ENCODE data around the gene PREB. TPM values are rescaled to one million over a fixed set of nuclear protein-coding genes. Genes with fewer than 3 reads are reported as not detected.

The PREB gene
- total RNA-seq, 4 donors from 2014 or later = 45.5 to 77.9 (median 53.9) TPM

GRCh38 chr2:27152796-27153464, 18.5 kb upstream of the PREB start:
- Histone ChIP-seq H3K27ac (no peak overlapping the region), H3K4me1 (no peaks in the 10 kb centered on the region), H3K36me3 (no peaks in the 10 kb centered on the region), H3K4me3 (no peak overlapping the region), H3K27me3 (peaks cover 0 to 12% (median 0%) of the 10 kb centered on the region in 4 donors), H3K9me3 (no peaks in the 10 kb centered on the region)
- TF ChIP-seq CTCF (IDR thresholded peaks at IDR 0.05) (no peak), POLR2A (IDR thresholded peaks at IDR 0.05) (no peak)
- intact Hi-C loops (cut with DNase I) = no loop called here
- DNase-seq = no peak
- 17 to 48% methylated on average over 1 to 2 of the region's 2 CpGs for WGBS, 2 donors

- 85 to 94% methylated on average over 5 to 6 of the region's 8 CpGs for WGBS, 2 donors
- no peaks in the 10 kb centered on the region for H3K4me1 ChIP-seq
- peaks cover 0 to 12% (median 0%) of the 10 kb centered on the region in 4 donors for H3K27me3 ChIP-seq
- no peak overlapping the region for H3K27ac ChIP-seq
- no peaks in the 10 kb centered on the region for H3K9me3 ChIP-seq
- H3K36me3 ChIP-seq = no peaks in the 10 kb centered on the region
- TF ChIP-seq POLR2A (IDR thresholded peaks at IDR 0.05) = no peak
- TF ChIP-seq CTCF (IDR thresholded peaks at IDR 0.05) = no peak
- no peak overlapping the region for H3K4me3 ChIP-seq
- DNase-seq = no peak
- intact Hi-C loops (cut with DNase I) = no loop called here
Measured at GRCh38 chr2:27152102-27152795, 17.8 kb upstream of the PREB start.

- no peaks in the 10 kb centered on the region for H3K36me3 ChIP-seq
- no peak overlapping the region for H3K27ac ChIP-seq
- no peak for TF ChIP-seq POLR2A (IDR thresholded peaks at IDR 0.05)
- TF ChIP-seq CTCF (IDR thresholded peaks at IDR 0.05) = no peak
- peaks cover 0 to 12% (median 0%) of the 10 kb centered on the region in 4 donors for H3K27me3 ChIP-seq
- WGBS, 2 donors = 82 to 85% methylated on average over 8 of the region's 8 CpGs
- H3K4me1 ChIP-seq = no peaks in the 10 kb centered on the region
- DNase-seq = no peak
- H3K4me3 ChIP-seq = no peak overlapping the region
- intact Hi-C loops (cut with DNase I) = no loop called here
- H3K9me3 ChIP-seq = no peaks in the 10 kb centered on the region
Measured at GRCh38 chr2:27150639-27151230, 16.3 kb upstream of the PREB start.

DNA sequence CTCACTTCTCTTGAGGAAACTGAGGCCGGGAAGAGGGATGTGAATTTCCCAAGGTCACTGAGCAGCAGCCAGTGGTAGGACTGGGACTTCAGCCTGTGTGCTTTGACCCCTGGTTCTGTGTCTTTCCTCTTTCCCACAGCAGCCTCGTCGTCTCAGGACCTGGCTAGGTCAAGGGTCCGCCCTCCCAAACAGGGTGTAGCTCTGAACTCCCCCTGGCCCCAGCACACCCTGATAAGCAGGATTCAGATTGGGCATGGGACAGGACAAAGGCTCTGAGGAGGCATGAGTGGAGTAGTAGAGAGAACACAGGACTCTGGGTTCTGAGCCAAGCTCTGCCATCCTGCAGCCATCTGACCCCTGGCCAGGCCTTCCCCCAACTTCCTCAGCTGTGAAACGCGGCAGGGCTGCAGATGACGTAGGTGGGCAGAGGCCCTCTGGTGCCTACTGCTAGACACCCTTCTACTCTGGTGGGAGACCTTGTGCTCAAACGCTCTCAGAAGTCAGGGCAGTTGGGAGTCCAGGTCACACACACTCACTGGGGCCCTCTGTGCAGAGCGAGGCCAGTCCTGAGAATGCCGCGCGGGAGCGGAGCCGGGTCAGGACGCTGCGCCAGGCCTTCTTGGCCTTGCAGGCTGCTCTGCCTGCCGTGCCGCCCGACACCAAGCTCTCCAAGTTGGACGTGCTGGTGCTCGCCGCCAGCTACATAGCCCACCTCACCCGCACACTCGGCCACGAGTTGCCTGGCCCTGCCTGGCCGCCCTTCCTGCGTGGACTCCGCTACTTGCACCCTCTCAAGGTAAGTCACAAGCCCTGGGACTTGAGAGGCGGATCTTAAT, 15.4 kb upstream of the PREB start:
- no peak for TF ChIP-seq POLR2A (IDR thresholded peaks at IDR 0.05)
- no peak for TF ChIP-seq CTCF (IDR thresholded peaks at IDR 0.05)
- peaks cover 0 to 12% (median 0%) of the 10 kb centered on the region in 4 donors for H3K27me3 ChIP-seq
- H3K4me3 ChIP-seq = no peak overlapping the region
- no peaks in the 10 kb centered on the region for H3K9me3 ChIP-seq
- H3K36me3 ChIP-seq = no peaks in the 10 kb centered on the region
- DNase-seq = no peak
- H3K4me1 ChIP-seq = no peaks in the 10 kb centered on the region
- no peak overlapping the region for H3K27ac ChIP-seq
- intact Hi-C loops (cut with DNase I) = no loop called here
- 80 to 83% methylated on average over 6 to 21 of the region's 29 CpGs for WGBS, 2 donors
